Parathyroid adenoma (tissue), 2 donors: Measurements from ENCODE around the gene ARFGEF3.
A peak's percentile ranks its signal among the peaks of the same experiment; 100 is the strongest.
"Not testable (repeated sequence)": the region's sequence is repeated elsewhere in the genome, so short reads cannot be mapped to it uniquely, and the experiment has no call there.

ENCODE experiments used
- H2AFZ ChIP-seq: fragments of 300-600 bp; sonication (generic); one replicate; pipeline ENCODE4 v1.7.0; 2017; ENCODE audit warnings: antibody characterized with exemption, mild to moderate bottlenecking
- H3K27ac ChIP-seq: fragments of 300-600 bp; sonication (generic); one replicate; pipeline ENCODE4 v1.7.0; 2017
- H3K27me3 ChIP-seq: fragments of 300-600 bp; sonication (generic); one replicate; pipeline ENCODE4 v1.7.0; 2017; ENCODE audit warnings: low read length; ENCODE audit not compliant: control insufficient read depth, insufficient read depth
- H3K36me3 ChIP-seq: fragments of 300-600 bp; sonication (generic); one replicate; pipeline ENCODE4 v1.7.0; 2017; ENCODE audit warnings: low read length; ENCODE audit not compliant: control insufficient read depth, insufficient read depth
- H3K4me1 ChIP-seq: fragments of 300-600 bp; sonication (generic); one replicate; pipeline ENCODE4 v1.7.0; 2017; ENCODE audit warnings: control low read depth
- H3K4me2 ChIP-seq: fragments of 300-600 bp; sonication (generic); one replicate; pipeline ENCODE4 v1.7.0; 2017; ENCODE audit warnings: low read length
- H3K4me3 ChIP-seq: fragments of 300-600 bp; sonication (generic); one replicate; pipeline ENCODE4 v1.7.0; 2017; ENCODE audit warnings: low read depth, low read length
- H3K79me2 ChIP-seq: fragments of 300-600 bp; sonication (generic); one replicate; pipeline ENCODE4 v1.7.0; 2017; ENCODE audit warnings: control low read depth
- H3K9ac ChIP-seq: fragments of 300-600 bp; sonication (generic); one replicate; pipeline ENCODE4 v1.7.0; 2017; ENCODE audit warnings: mild to moderate bottlenecking
- H3K9me3 ChIP-seq: fragments of 300-600 bp; sonication (generic); one replicate; pipeline ENCODE4 v1.7.0; 2017; ENCODE audit warnings: low read length; ENCODE audit not compliant: control insufficient read depth
- TF ChIP-seq, protein P1 (sequence below): fragments of 300-600 bp; sonication (generic); IDR thresholded peaks from one replicate; pipeline ENCODE4 v1.7.0; 2017; ENCODE audit warnings: antibody characterized with exemption, mild to moderate bottlenecking
- donor health status: primary hyperparathyroidism.

ARFGEF3 gene

GRCh38 chr6:138277835-138278234, 116.1 kb downstream of the ARFGEF3 start:
- H3K36me3 ChIP-seq = no peaks in the 10 kb centered on the region
- H3K27ac ChIP-seq = no peak overlapping the region

GRCh38 chr6:138278326-138278725, 116.6 kb downstream of the ARFGEF3 start:
- H3K9me3 ChIP-seq = no peaks in the 10 kb centered on the region
- no peak overlapping the region for H3K4me3 ChIP-seq
- no peaks in the 10 kb centered on the region for H3K4me1 ChIP-seq
- no peak overlapping the region for H2AFZ ChIP-seq
- H3K36me3 ChIP-seq = no peaks in the 10 kb centered on the region
- no peak overlapping the region for H3K27ac ChIP-seq
- no peaks in the 10 kb centered on the region for H3K27me3 ChIP-seq
- TF ChIP-seq, protein P1, sequence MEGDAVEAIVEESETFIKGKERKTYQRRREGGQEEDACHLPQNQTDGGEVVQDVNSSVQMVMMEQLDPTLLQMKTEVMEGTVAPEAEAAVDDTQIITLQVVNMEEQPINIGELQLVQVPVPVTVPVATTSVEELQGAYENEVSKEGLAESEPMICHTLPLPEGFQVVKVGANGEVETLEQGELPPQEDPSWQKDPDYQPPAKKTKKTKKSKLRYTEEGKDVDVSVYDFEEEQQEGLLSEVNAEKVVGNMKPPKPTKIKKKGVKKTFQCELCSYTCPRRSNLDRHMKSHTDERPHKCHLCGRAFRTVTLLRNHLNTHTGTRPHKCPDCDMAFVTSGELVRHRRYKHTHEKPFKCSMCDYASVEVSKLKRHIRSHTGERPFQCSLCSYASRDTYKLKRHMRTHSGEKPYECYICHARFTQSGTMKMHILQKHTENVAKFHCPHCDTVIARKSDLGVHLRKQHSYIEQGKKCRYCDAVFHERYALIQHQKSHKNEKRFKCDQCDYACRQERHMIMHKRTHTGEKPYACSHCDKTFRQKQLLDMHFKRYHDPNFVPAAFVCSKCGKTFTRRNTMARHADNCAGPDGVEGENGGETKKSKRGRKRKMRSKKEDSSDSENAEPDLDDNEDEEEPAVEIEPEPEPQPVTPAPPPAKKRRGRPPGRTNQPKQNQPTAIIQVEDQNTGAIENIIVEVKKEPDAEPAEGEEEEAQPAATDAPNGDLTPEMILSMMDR = no peak
- no peak overlapping the region for H3K4me2 ChIP-seq
- H3K9ac ChIP-seq = no peak overlapping the region
- H3K79me2 ChIP-seq = no peaks in the 10 kb centered on the region

More at GRCh38 chr6:138277835-138278234, 116.1 kb downstream of the ARFGEF3 start:
- H3K79me2 ChIP-seq = no peaks in the 10 kb centered on the region
- H3K4me2 ChIP-seq = no peak overlapping the region
- no peaks in the 10 kb centered on the region for H3K9me3 ChIP-seq
- H3K4me3 ChIP-seq = no peak overlapping the region
- no peak overlapping the region for H2AFZ ChIP-seq
- H3K4me1 ChIP-seq = no peaks in the 10 kb centered on the region
- TF ChIP-seq, protein P1 = no peak
- H3K9ac ChIP-seq = no peak overlapping the region
- H3K27me3 ChIP-seq = no peaks in the 10 kb centered on the region

DNA sequence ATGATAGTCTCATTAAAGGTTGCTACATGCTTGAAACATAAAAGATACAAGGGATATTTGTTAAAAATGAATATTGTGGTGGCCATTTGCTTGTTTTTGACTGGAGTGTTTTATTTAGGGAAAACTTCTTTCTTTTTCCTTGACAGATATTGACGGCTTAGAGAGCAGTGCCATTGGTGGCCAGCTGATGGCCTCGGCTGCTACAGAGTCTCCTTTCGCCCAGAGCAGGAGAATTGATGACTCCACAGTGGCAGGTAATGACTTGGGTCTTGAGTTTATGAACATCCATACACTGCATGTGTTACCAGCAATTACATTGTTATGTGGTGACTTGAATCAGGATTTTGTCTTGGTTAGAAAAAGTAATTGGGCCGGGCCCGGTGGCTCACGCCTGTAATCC, 124.1 kb downstream of the ARFGEF3 start:
- no peak overlapping the region for H3K9ac ChIP-seq
- no peaks in the 10 kb centered on the region for H3K27me3 ChIP-seq
- no peaks in the 10 kb centered on the region for H3K9me3 ChIP-seq
- H3K36me3 ChIP-seq = no peaks in the 10 kb centered on the region
- peaks cover 13% of the 10 kb centered on the region for H3K4me1 ChIP-seq
- H3K4me3 ChIP-seq = no peak overlapping the region
- no peak overlapping the region for H3K27ac ChIP-seq
- H3K4me2 ChIP-seq = no peak overlapping the region
- no peaks in the 10 kb centered on the region for H3K79me2 ChIP-seq
- H2AFZ ChIP-seq = no peak overlapping the region
- TF ChIP-seq, protein P1 = no peak

DNA sequence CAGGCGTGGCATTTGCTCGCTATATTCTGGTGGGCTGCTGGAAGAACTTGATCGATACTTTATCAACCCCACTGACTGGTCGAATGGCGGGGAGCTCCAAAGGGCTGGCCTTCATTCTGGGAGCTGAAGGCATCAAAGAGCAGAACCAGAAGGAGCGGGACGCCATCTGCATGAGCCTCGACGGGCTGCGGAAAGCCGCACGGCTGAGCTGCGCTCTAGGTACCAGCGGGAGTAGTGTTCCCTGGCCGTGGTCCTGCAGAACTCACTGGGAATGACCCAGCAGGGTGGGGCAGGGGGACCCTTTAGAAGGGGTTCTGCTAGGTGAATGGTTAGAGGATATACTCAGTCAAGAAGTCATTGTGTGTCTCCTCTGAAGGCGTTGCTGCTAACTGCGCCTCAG, 125.0 kb downstream of the ARFGEF3 start:
- Histone ChIP-seq H3K9ac (no peak overlapping the region), H3K4me2 (no peak overlapping the region), H3K27me3 (no peaks in the 10 kb centered on the region), H3K9me3 (no peaks in the 10 kb centered on the region), H3K4me3 (no peak overlapping the region), H2AFZ (no peak overlapping the region), H3K36me3 (no peaks in the 10 kb centered on the region), H3K79me2 (no peaks in the 10 kb centered on the region), H3K27ac (peak overlapping the region; percentile 68), H3K4me1 (peaks cover 13% of the 10 kb centered on the region)
- TF ChIP-seq, protein P1 = no peak

DNA sequence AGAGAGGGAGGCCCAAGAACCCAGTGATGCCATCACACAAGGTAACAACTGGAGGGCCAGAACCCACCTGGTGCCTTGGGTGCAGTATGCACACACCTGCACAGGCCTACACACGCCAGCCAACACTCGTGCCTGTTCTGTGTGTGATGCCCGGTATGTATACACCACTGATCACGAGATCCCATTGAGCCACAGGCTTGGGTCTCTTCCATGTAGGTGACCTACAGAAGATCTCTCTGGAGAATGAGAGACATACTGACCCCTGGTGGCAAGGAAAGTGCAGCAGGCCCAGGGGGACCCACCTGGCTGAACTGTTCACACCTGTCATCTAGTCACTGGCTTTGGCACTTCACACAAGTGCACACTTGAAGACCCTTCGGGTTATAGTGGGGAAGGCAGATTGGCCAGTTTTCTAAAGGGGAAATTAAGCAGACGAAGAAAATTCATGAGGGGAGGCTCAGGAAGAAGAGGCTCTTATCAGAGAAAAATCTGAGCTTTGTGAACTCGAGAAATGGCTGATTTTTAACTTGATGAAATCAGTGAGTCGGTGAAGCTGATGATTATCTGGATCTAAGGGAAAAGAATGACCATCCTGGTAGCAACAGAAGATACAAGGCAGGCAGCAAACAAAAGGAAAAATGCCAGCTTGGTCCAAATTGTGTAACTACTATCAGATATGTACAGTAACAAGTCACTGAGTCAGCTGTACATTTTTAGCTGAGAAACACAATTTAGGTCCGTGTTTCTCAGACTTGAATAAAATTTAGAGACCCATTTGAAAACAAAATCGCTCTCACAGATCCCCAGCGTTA, 125.6 kb downstream of the ARFGEF3 start:
- Histone ChIP-seq H3K4me2 (peak overlapping the region; percentile 27), H3K27me3 (no peaks in the 10 kb centered on the region), H3K27ac (peak overlapping the region; percentile 68), H3K4me3 (no peak overlapping the region), H3K36me3 (no peaks in the 10 kb centered on the region), H2AFZ (peak overlapping the region; percentile 45), H3K4me1 (peaks cover 13% of the 10 kb centered on the region), H3K9ac (no peak overlapping the region), H3K9me3 (no peaks in the 10 kb centered on the region), H3K79me2 (no peaks in the 10 kb centered on the region)
- TF ChIP-seq, protein P1 = peak; percentile 65

- H3K4me2 ChIP-seq, H2AFZ ChIP-seq, H3K27ac ChIP-seq, H3K9ac ChIP-seq, H3K27me3 ChIP-seq, H3K4me3 ChIP-seq, H3K79me2 ChIP-seq, H3K36me3 ChIP-seq, H3K9me3 ChIP-seq: not testable (repeated sequence)
- H3K4me1 ChIP-seq = peaks cover 13% of the 10 kb centered on the region
Measured at GRCh38 chr6:138288428-138289085, 126.8 kb downstream of the ARFGEF3 start.
